GM10266 (cell line): ENCODE measurements around the gene CENPE.

ENCODE experiments used
- DNase-seq: peaks from one replicate; pipeline ENCODE4 v3.0.0; 2012; ENCODE audit errors: extremely low spot score
- CTCF ChIP-seq: IDR thresholded peaks from 2 replicates; pipeline ENCODE4 v1.5.1; 2012; ENCODE audit warnings: mild to moderate bottlenecking, low read depth; ENCODE audit not compliant: control insufficient read depth, insufficient read depth; ENCODE audit errors: missing control alignments

The CENPE gene

GRCh38 chr4:103129174-103129573 is 69.0 kb downstream of the CENPE start:
- no peak for TF ChIP-seq CTCF
- DNase-seq: no peak

- no peak for TF ChIP-seq CTCF
- no peak for DNase-seq
Observed at GRCh38 chr4:103126126-103126525, 72.0 kb downstream of the CENPE start.

- no peak for TF ChIP-seq CTCF
- no peak for DNase-seq
Observed at GRCh38 chr4:103123114-103123513, 75.0 kb downstream of the CENPE start.

- TF ChIP-seq CTCF: no peak
- DNase-seq: no peak
Observed at GRCh38 chr4:103118166-103118565, 80.0 kb downstream of the CENPE start.

- no peak for TF ChIP-seq CTCF
- DNase-seq: no peak
Observed at GRCh38 chr4:103111598-103111997, 86.5 kb downstream of the CENPE start.

GRCh38 chr4:103108542-103108941 is 89.6 kb downstream of the CENPE start:
- DNase-seq: no peak
- no peak for TF ChIP-seq CTCF

GRCh38 chr4:103105558-103106356 is 92.4 kb downstream of the CENPE start:
- DNase-seq: no peak
- no peak for TF ChIP-seq CTCF
